Renal cortical epithelial cell (primary cell): ENCODE measurements around the gene EIF2S3B. TPM values are rescaled to one million over a fixed set of nuclear protein-coding genes. Genes with fewer than 3 reads are reported as not detected.
A peak's percentile ranks its signal among the peaks of the same experiment; 100 is the strongest.
"Not testable (repeated sequence)": the region's sequence is repeated elsewhere in the genome, so short reads cannot be mapped to it uniquely, and the experiment has no call there.

Experiments
- DNase-seq: peaks from one replicate; pipeline ENCODE4 v3.0.0-alpha.2; 2011; ENCODE audit warnings: low read depth
- total RNA-seq: library from RNA; depleted of rRNA; stranded (reverse); fragments of >200 nt; gene quantifications from 2 replicates; pipeline ENCODE4 v1.2.3, GENCODE V29; 2014

The EIF2S3B gene
- total RNA-seq: 1.2 and 2.6 TPM in 2 replicates

DNA sequence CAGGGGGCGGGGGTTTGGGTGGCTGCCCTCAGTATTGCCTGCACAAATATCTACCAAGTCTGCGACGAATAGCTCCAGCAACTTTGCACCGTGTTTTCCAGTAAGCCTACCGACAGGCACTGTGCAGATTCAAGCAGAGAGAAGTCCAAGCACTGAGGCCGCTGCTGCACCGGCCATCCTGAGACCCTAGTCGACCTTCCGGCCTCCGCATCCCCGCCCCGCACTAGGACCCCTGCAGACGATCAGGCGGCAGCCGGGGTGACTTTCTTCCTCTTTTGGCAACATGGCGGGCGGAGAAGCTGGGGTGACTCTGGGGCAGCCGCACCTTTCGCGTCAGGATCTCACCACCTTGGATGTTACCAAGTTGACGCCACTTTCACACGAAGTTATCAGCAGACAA, at the start of gene EIF2S3B:
TSS of gene EIF2S3B (plus strand) at position 271 of the 400 bp plus-strand sequence. CDS start at position 284, 13 bp downstream.
- no peak for DNase-seq

DNA sequence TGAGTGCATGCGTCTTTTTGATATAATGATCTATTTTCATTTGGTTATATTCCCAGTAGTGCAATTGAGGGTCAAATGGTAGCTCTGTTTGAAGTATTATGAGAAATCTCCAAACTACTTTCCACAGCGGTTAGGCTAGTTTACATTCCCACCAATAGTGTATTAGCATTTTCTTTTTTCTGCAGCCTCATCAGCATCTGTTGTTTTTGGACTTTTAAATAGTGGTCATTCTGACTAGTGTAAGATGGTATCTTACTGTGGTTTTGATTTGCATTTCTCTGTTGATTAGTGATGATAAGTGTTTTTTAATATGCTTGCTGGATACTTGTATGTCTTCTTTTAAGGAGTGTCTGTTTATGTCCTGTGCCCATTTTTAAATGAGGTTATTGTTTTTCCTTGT, 48.8 kb upstream of the EIF2S3B start:
- no peak for DNase-seq

DNA sequence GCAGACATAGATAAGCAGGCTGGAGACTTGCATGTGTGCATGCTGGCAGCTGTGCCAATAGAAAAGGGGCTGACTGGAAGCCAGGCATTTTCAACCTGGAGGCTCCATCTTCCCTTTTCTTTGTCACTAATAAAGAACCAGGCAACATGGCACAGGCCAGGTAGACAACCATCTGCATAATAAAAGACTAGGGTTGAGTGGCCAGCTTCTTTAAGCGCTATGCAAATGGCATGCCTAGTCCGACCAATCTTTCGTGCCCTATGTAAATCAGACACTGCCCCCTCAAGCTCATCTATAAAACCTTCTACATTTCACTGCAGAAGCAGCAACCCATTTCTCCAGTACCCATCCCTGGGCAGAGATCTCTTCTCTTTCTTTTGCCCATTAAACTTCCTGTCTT, 47.9 kb upstream of the EIF2S3B start:
- no peak for DNase-seq

DNA sequence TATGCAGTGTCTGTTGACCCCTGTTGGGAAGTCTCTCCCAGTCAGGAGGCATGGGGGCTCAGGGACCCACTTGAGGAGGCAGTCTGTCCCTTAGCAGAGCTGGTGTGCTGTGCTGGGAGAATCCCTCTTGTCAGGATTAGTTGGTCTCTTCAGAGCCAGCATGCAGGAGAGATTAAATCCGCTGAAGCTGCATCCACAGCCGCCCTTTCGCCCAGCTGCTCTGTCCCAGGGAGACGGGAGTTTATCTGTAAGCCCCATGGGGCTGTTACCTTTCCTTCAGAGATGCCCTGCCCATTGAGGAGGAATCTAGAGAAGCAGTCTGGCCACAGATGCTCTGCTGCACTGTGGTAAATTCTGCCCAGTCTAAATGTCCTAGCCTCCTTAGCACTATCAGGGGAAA, 39.4 kb upstream of the EIF2S3B start:
- DNase-seq: no peak

DNA sequence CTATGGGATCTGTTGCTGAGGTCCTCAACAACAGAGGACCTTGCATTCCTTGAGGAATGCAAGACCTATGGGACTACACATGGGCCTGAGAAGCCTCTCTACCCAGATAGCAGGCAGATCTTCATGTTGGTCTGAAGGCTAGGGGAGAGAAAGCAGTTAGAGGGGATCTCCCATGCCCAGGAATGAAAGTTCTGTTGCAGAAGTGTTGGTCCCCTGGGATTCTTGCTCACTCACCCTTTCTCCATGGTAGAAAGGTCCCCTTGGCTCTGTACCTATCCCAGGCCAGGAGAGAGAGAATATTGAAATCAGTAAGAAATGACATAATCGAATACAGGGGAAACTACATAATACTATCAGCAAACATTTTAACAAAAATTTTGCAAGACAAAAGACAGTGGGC, 36.0 kb upstream of the EIF2S3B start:
- DNase-seq: no peak

DNA sequence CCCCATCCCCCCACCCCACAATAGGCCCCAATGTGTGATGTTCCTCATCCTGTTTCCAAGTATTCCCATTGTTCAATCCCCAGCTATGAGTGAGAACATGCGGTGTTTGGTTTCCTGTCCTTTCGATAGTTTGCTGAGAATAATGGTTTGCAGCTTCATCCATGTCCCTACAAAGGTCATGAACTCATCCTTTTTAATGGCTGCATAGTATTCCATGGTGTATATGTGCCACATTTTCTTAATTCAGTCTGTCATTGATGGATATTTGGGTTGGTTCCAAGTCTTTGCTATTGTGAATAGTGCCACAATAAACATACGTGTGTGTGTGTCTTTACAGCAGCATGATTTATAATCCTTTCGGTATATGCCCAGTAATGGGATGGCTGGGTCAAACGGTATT, 32.9 kb upstream of the EIF2S3B start:
- DNase-seq: not testable (repeated sequence)

DNA sequence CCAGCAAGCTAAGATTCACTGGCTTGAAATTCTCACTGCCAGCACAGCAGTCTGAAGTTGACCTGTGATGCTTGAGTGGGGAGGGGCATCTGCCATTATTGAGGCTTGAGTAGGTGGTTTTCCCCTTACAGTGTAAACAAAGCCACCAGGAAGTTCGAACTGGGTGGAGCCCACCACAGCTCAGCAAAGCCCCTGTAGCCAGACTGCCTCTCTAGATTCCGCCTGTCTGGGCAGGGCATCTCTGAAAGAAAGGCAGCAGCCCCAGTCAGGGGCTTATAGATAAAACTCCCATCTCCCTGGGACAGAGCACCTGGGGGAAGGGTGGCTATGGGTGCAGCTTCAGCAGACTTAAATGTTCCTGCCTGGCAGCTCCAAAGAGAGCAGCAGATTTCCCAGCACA, 23.8 kb upstream of the EIF2S3B start:
- DNase-seq: not testable (repeated sequence)

DNA sequence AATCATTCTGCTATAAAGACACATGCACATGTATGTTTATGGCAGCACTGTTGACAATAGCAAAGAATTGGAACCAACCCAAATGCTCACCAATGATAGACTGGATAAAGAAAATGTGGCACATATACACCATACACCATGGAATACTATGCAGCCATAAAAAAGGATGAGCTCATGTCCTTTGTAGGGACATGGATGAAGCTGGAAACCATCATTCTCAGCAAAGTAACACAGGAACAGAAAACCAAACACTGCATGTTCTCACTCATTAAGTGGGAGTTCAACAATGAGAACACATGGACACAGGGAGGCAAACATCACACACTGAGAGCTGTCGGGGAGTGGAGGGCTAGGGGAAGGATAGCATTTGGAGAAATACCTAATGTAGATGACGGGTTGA, 18.4 kb upstream of the EIF2S3B start:
- DNase-seq: not testable (repeated sequence)

DNA sequence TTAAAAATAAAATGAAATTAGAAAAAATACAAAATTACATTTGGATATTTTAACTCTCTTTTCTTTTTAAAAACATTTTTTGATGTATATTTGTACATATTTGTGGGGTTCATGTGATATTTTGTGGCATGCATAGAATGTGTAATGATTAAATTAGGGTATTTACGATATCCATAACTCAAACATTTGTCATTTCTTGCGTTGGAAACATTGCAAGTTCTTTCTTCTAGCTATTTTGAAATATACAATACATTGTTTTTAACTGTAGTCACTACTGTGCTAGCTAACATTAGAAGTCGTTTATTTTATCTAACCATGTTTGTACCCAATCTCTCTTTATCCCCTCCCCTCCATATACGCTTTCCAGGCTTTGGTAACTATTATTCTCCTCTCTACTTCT, 13.9 kb upstream of the EIF2S3B start:
- no peak for DNase-seq

DNA sequence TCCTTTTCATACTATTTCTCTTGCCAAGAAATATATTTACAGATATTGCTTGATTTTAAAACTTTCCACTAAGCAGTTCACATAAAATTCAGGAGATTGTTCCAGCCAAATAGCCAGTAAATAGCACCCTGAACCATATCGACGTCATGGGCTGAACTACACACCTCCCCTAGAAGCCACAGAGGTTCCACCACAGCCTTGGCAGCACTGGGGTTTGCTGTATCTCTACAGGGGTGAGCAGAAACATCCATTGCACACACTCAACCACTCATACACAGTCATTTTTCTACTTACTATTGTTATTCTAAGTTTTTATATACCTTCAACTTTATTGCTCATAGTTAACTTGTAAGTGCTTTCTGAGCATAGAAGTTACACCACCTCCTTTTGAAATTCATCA, 8.1 kb upstream of the EIF2S3B start:
- peak; percentile 13 for DNase-seq

DNA sequence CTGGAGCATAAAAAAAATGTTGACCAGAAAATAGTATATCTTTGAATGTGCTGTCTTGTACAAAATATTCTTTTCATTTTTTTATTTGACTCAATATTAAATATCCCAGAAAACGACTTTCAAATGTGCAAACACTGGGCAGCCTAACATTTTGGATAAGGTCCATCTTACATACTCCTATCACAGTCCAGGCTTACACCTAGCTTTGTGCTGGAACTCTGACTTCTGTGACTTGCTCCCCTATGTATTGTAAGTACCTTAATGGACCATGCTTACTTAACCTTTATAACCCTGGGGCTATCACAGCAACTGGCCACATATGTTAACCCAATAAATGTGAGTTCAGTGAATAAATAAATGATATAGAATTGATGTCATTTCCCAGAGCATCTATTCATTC, 7.6 kb upstream of the EIF2S3B start:
- DNase-seq: no peak

DNA sequence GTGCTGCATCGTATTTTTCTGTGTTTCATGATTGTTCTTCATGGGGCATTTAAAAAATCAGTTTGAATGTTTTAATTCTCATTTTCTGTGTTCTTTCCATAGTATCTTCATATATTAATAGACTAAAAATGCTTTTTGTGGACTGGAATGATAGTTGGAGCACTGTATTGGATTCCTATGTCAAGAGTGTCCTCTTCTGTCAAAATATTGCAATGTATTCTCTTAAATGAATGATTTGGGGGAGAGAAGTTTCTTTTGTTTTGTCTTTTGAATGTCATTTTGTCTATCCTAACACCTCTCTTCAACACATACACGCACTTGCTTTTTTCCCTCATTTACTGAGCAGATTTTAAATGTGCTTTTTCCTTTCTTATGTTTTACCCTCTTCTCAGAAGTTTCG, 4.7 kb upstream of the EIF2S3B start:
- peak; percentile 28 for DNase-seq

DNA sequence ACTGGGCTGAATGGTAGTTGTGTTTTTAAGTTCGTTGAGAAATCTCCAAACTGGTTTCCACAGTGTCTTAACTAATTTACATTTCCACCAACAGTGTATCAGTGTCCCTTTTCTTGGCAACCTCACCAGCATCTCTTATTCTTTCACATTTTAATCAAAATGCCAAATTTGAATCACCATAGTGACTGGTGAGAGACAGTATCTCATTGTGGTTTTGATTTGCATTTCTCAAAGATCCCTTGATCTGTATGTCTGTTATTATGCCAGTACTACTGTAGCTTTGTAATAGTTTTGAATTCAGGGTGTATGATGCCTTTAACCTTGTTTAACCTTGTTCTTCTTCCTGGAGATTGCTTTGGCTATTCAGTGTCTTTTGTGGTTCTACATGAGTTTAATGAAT, 2.2 kb upstream of the EIF2S3B start:
- no peak for DNase-seq

DNA sequence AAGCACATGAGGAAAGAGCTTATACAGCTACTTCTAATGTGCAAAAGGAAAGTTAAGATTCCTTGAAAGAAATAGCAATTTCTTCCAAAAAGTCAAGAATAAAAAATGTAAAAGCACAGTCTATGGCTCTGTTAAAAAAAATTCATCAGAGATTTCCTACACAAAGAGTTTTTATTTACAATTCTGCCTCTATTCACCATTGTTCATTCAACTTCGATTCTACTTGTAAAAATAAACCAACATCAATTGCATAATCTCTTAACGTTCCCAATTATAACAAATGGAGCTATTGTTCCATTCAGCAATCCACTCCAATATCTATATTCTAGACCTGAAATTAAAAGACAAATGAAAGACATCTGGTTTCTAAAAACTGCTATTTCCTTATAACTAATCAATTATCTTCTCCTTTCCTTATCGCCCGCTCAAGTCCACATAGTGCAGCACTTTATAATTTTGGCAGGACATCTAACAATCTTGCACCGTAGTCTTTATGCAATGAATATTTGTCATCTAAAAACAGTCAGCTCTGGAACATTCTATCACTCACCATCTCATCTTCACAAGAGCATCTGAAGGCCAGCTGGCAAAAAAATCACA, 6.2 kb downstream of the EIF2S3B start:
- no peak for DNase-seq

DNA sequence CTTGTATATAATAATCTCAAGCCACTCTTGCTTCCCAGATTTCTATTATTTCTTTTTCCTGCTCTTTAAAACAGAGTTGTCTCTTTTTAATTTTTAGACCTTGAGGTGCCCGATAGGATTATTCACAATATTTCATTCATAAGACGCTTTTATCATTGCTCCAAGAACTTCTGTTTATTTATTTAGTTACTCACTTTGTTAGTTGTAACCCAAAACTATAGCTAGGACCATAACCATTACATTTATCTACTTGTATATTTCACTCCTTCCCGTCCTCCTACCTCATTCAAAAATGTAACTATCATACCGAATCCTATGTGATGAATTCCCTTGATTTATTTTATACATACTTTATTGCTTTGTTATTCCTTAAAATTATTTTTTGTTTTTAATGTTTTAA, 7.1 kb downstream of the EIF2S3B start:
- DNase-seq: no peak

DNA sequence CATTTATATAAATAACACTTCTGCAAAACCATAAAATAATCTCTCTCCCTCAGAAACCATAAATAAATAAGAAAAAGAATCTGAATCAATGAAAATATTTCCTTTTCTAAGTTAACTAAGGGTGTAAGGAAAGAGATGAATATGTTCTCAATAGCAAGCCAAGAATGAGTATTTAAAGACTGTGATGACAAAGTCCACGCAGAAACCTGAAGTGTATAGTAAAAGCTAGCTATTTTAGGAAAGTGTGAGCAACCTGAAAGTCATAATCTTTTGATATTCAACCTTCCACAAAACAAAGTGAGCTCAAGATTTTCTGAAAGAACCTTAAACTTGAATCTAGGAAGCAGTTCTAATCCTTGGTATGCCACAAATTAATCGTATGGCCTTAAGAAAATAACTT, 15.9 kb downstream of the EIF2S3B start:
- no peak for DNase-seq

DNA sequence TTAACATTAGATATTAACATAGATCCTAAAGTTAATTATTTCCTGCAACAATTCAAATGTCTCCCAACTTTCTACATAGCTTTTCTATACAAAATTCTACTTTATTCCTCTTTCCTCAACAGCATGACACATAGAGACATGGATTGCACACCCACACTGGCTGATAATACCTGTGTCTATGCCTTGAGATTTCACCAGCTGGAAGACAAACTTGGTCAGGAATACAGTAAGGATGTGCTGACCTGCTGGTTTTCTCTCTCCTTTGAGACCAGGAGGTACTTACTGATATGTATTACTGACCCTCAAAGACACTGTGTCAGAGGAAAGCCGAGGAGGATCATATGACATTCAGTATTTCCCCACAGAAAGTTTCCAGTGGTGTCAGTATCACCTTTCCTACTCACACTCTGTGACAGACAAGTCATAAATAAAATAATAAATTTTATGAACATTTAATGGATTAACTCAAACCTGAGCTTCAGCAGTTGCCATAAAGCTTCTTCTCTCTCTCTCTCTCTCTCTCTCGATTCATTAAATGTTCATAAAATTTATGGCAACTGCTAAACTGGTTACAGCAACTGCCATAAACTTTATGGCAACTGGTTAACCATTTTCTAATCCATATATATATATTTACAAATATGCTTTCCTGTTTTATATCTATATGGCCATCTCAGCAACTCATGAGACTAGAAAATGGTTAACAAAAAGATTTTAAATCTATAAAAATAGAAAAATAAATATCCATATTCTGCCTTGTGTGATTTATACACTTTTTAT, 22.7 kb downstream of the EIF2S3B start:
- no peak for DNase-seq

DNA sequence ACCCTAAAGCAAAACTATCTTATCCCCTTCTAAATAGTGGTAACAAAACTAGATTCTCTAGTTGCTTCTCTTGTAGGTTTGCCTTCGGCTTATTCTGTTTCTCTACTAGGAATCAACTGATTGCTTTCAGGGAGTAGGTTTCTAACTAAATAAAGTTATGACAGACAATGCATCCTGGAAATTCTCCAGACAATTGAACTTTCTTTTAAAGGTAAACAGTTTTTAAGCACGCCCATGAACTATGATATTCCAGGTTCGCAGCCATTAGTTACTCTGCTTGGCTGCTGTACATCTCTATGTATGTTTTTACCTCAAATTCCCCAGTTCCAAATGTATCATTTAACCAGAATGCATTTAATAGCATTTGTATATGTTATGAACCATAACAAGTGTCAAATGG, 23.9 kb downstream of the EIF2S3B start:
- no peak for DNase-seq

DNA sequence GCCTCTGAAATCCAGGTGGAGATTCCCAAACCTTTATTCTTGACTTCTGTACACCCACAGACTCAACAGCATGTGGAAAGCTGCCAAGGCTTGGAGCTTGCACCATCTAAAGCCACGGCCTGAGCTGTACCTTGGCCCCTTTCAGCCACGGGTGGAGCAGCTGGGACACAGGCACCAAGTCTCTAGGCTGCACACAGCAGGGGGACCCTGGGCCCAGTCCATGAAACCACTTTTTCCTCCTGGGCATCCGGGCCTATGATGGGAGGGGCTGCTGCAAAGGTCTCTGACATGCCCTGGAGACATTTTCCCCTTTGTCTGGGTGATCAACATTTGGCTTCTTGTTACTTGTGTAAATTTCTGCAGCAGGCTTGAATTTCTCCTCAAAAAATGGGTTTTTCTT, 32.0 kb downstream of the EIF2S3B start:
- no peak for DNase-seq

DNA sequence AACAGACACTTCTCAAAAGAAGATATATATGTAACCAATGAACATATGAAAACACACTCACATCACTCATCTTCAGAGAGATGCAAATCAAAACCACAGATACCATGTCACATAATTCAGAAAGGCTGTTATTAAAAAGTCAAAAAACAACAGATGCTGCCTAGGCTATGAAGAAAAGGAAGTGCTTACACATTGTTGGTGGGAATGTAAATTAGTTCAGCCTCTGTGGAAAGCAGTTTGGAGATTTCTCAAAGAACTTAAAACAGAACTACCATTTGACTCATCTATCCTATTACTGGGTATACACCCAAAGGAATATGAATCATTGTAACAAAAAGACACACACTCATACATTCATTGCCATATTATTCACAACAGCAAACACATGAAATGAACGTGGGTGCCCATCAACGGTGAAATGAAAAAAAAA, 35.1 kb downstream of the EIF2S3B start:
- DNase-seq: no peak

DNA sequence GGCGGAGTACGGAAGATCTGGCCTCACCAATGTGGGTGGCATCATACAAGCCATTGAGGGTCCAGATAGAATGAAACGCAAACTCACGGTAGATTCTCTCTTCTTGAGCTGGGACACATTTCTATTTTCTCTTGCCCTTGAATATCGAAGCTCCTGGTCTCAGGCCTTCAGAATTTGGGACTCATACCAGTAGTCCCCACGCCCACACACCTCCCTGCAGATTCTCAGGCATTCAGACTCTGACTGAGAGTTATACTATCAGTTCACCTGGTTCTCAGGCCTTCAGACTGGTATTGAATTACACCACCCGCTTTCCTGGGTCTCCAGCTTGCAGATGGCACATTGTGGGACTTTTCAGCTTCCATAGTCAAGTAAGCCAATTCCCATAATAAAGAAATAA, 37.8 kb downstream of the EIF2S3B start:
- no peak for DNase-seq

DNA sequence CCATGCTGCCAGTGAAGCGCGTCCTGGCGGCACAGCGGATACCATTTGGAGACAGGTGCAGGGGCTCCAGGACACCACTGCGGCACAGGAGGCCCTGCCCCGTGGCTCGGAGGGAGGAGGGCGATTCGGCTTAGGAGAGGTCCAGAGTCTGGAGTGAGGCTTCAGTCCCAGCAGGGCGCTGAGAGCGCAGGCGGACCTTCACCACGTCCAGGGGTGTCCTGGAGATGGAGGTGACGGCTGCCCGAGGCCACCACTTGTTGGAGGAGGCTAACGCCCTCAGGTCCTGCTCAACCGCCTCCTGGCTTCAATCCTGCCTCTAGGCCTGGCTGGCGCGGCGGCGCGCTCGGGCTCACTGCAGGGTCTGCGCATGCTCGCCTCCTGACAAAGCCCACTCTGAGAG, 45.7 kb downstream of the EIF2S3B start:
- DNase-seq: no peak

DNA sequence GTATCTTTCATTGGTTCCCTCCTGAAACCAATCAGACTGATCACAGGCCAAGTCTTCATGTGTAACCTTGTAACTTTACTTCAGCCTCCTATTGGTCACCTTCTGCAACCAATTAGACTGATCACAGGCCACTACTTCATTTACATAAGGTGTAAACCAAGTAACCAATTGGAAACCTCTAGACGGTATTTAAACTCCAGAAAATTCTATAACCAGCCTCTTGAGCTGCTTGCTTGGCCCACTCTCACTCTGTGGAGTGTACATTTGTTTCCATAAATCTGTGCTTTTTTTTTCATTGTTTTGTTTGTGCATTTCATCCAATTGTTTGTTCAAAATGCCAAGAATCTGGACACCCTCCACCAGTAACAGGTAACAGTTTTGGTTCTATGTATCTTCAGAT, 47.5 kb downstream of the EIF2S3B start:
- no peak for DNase-seq
